Rectal smooth muscle tissue (tissue), 1 donor: ENCODE data around the gene LAD1.

Experiments used
- H3K27ac ChIP-seq: one replicate; pipeline ENCODE4 v1.7.0; 2013; ENCODE audit warnings: low read depth, low read length, inconsistent platforms
- H3K27me3 ChIP-seq: one replicate; pipeline ENCODE4 v1.7.0; 2013; ENCODE audit warnings: low read length; ENCODE audit not compliant: control insufficient read depth, insufficient read depth
- H3K36me3 ChIP-seq: one replicate; pipeline ENCODE4 v1.7.0; 2013; ENCODE audit warnings: low read length; ENCODE audit not compliant: control insufficient read depth, insufficient read depth
- H3K4me1 ChIP-seq: one replicate; pipeline ENCODE4 v1.7.0; 2013; ENCODE audit warnings: low read length; ENCODE audit not compliant: control insufficient read depth, insufficient read depth
- H3K4me3 ChIP-seq: one replicate; pipeline ENCODE4 v1.7.0; 2013; ENCODE audit warnings: low read length
- H3K9ac ChIP-seq: one replicate; pipeline ENCODE4 v1.7.0; 2013; ENCODE audit warnings: low read length

The LAD1 gene

DNA sequence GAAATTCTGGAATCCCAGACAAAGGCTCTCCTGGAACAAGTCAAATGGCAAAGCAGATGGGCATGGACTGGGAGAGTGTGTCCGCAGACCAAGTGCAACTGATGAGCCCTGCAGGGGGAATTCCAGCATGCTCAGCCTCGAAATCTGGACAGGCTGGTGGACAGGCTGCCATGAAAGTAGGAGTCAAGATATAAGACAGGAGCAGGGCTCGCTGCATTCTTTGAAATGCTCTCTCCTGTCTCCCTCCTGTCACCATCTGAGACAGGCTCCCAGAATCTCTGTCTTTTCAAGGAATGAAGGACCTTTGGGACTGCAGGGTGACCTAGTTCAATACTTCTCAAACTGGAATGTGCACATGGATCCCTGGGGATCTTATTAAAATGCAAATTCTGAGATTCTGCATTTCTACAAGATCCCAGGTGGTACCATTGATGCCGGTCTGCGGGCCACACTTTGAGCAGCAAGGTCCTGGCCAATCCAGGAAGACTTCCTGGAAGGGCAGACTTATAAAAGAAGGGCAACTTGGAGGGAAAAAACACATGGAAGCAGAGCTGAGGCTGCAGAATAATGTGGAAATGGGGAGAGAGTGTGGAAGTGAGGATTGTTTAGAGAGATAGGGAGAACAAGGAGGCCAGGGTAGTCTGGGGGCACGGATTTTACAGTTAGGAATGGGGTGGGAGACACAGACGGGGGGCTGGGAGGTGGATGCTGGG is 51.5 kb downstream of the LAD1 start:
- no peaks in the 10 kb centered on the region for H3K27me3 ChIP-seq
- H3K4me3 ChIP-seq = no peak overlapping the region
- H3K9ac ChIP-seq = no peak overlapping the region
- H3K27ac ChIP-seq = no peak overlapping the region
- no peaks in the 10 kb centered on the region for H3K4me1 ChIP-seq
- no peaks in the 10 kb centered on the region for H3K36me3 ChIP-seq

DNA sequence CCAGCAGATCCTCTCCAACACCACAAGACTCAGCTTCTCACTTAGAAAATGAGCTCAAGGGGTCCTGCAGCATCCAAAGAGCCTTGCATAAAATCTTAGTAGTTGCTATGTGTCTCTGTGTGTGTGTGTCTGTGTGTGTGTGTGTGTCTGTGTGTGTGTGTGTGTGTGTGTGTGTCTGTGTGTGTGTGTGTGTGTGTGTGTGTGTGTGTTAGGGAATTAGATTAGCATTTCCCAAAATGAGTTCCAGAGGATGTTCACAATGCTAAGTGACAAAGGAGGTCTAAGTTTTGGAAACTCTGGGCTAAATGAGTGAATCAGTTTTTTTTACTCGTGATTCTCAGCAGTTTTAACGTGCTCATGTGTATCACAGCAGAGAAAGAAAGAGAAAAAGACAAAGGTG is 52.1 kb downstream of the LAD1 start:
- H3K27ac ChIP-seq = no peak overlapping the region
- no peaks in the 10 kb centered on the region for H3K27me3 ChIP-seq
- H3K36me3 ChIP-seq = no peaks in the 10 kb centered on the region
- H3K9ac ChIP-seq = no peak overlapping the region
- H3K4me3 ChIP-seq = no peak overlapping the region
- H3K4me1 ChIP-seq = no peaks in the 10 kb centered on the region

DNA sequence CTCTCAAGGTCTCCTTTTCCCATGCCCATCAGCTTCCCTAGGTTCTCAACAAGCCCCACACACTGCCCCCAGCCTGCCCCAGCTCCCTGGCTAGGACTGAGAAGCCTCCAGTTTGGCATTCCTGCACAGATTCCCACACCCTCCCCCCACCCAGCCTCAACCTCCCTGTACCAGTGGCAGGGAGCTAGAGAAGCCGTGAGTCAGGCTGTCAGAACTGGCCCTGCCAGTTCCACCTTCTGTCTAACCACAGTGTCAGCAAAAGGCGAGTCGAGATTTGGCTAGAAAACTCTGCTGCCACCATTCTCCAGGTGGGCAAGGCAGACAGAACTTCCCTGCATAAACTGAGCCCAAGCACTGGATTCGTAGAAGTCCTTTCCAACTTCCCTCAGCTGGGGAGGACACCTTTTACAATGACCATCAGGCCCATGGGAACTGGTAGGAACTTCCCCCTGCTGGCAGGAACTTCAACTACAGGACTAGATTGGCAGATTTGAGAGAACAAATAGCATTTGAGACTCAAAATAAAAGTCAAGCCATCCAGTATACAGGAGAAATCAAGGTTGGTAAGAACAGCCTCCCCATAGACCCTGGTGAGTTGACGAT is 52.7 kb downstream of the LAD1 start:
- Histone ChIP-seq H3K27ac (no peak overlapping the region), H3K4me3 (no peak overlapping the region), H3K9ac (no peak overlapping the region), H3K36me3 (no peaks in the 10 kb centered on the region), H3K4me1 (no peaks in the 10 kb centered on the region), H3K27me3 (no peaks in the 10 kb centered on the region)

DNA sequence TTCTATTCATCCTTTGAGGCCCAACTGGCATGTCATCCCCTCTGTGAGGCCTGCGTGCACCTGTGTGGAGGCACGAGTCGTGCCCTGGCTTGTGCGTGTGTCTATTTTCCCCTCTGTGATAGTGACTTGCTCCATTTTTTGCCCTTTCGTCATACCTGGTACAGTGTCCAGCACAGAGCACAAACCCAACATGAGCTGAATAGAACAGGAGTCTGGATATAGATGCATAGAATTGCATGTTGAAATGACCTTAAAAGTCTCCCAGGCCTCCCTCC is 54.1 kb downstream of the LAD1 start:
- Histone ChIP-seq H3K27ac (no peak overlapping the region), H3K27me3 (no peaks in the 10 kb centered on the region), H3K4me1 (no peaks in the 10 kb centered on the region), H3K9ac (no peak overlapping the region), H3K4me3 (no peak overlapping the region), H3K36me3 (no peaks in the 10 kb centered on the region)

DNA sequence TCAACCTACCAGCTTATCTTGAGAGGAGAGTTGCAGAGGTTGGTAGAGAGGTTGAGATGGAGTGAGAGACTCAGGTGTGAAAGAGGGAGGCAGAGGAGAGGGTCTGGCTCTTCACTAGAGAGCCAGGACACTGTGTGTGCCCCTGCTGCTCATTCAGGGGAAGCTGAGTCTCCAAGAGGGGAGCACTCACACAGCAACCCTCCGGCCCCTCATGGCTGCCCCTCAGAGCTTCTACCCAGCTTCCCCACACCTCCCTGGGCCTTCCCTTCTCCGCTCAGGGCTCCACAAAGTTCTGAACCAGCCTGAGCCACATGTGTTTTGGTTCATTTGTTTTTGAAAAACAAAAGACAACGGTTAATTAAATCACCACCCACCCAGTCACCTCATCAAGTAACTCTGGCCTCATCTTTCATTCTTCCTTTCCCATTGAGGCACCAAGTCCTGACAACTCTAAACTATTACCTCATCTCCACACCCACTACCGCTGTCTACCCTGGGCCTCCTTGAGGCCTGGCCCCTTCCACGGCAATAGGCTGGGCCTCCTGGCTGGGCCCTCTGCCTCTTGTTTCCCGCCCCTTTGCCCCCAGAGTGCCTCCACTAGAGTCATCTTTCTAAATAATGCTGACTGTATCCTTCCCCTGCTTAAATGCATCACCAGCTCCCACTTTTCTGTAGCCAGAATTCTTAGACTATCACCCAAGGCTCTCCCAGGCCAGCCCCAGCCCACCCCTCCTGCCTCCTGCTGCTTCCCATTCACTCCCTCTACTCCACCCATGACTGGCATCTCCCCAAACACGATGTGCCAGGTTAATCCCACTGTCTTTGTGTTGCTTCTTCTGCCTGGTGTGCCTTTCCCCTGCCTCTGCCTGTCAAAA is 54.7 kb downstream of the LAD1 start:
- Histone ChIP-seq H3K27ac (no peak overlapping the region), H3K27me3 (no peaks in the 10 kb centered on the region), H3K9ac (no peak overlapping the region), H3K36me3 (no peaks in the 10 kb centered on the region), H3K4me1 (no peaks in the 10 kb centered on the region), H3K4me3 (no peak overlapping the region)

DNA sequence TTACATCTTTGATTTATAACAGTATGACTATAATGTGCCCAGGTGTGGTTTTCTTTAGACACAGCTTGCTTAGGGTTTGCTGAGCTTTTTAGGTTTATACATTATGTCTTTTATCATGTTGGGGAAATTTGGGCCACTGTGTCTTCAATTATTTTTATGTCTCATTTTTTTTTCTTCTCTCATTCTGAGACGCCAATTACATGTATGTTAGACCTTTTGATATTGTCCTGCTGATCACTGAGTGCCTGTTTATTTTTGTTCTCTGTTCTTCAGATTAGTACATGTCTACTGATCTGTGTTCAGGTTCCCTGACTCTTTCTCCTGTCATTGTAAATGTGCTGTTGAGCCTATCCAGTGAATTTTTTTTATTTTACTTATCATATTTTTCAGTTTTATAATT is 57.7 kb downstream of the LAD1 start:
- Histone ChIP-seq H3K36me3 (no peaks in the 10 kb centered on the region), H3K27ac (no peak overlapping the region), H3K9ac (no peak overlapping the region), H3K27me3 (no peaks in the 10 kb centered on the region), H3K4me1 (no peaks in the 10 kb centered on the region), H3K4me3 (no peak overlapping the region)

DNA sequence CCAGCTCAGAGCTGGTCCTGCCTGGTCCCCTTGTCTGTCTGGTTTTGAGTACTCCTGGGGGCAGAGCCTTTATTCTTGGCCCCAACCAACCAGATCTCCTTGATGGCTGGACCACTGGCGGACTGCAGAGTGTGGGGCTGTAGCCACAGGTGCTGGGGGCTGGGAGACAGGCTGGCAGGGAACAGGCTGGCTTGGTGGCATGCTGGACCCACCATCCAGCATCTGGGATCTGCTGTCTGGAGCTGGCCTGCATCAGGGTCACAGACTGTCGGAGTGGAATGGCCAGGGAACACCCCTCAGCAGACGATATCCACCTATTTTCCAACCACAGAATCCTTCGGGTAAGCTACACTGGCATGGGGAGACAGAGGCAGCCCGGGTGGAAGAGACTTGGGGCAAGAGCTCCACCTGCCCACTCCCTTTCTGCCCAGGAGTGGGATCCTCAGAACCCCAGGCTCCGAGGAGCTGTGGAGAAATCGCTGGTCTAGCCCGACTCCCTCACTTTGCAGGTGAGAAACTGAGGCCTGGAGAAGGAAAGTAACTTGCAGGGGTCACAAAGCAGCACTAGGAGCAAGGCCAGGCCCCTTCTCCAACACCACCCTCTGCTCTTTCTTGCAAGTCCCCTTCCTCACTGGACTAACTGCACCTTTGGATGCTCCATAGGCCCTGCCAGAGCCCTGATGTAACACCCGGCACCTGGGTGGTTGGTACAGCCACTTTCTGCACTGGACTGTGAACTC is 62.2 kb downstream of the LAD1 start:
- no peaks in the 10 kb centered on the region for H3K27me3 ChIP-seq
- no peaks in the 10 kb centered on the region for H3K36me3 ChIP-seq
- no peaks in the 10 kb centered on the region for H3K4me1 ChIP-seq
- no peak overlapping the region for H3K4me3 ChIP-seq
- H3K9ac ChIP-seq = no peak overlapping the region
- H3K27ac ChIP-seq = no peak overlapping the region

DNA sequence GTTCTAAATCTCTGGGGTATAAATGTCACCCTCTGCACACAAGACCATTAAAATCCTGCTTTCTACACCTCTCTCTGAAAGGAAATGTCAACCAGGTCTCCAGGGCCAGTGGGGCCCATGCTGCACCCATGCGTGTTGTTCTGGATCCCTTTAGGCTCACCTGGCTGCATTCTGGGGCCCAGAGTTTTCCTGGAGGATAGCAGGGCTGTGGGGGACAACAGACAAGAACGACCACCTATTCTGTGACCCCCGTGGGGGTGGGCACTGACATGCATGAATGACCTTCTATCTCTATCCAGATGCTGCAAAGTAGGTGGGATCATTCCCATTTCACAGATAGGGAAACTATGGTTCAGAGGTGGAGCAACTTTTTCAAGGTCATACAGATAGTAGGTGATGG is 63.2 kb downstream of the LAD1 start:
- H3K4me1 ChIP-seq = no peaks in the 10 kb centered on the region

DNA sequence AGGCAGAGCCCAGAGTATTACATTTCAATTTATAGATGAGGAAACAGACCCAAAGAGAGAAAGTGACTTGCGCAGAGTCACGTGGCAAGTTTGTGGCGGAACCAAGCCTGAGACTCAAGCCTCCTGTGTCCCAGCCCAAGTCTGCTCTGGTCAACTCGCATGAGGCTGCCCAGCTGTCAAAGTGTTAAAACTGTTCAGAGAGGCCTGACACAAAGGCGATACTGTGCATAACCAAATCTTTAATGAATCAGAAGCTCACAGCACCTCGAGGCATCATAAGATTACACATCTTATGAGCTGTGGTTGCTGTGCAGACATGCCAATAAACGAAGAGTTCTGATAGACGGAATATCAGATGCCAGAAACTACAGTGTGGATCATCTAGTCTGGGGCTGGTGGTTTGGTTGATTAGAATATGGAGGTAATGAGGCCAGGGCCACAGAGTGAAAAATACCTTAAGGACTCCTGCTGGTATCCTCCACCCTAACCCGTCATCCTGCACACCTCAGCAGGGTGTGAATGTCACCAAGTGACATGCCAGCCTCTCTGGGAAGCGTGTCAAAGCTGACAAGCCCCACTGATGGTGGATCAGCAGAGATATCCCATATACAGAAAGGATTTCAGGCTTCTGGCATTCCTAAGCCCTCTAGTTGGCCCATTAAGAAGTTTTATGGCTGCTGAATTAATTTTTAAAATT is 63.8 kb downstream of the LAD1 start:
- Histone ChIP-seq H3K4me3 (no peak overlapping the region), H3K4me1 (no peaks in the 10 kb centered on the region), H3K9ac (no peak overlapping the region), H3K36me3 (no peaks in the 10 kb centered on the region), H3K27ac (no peak overlapping the region), H3K27me3 (no peaks in the 10 kb centered on the region)

More for the DNA sequence above, 63.2 kb downstream of the LAD1 start:
- Histone ChIP-seq H3K27me3 (no peaks in the 10 kb centered on the region), H3K4me3 (no peak overlapping the region), H3K36me3 (no peaks in the 10 kb centered on the region), H3K9ac (no peak overlapping the region), H3K27ac (no peak overlapping the region)

DNA sequence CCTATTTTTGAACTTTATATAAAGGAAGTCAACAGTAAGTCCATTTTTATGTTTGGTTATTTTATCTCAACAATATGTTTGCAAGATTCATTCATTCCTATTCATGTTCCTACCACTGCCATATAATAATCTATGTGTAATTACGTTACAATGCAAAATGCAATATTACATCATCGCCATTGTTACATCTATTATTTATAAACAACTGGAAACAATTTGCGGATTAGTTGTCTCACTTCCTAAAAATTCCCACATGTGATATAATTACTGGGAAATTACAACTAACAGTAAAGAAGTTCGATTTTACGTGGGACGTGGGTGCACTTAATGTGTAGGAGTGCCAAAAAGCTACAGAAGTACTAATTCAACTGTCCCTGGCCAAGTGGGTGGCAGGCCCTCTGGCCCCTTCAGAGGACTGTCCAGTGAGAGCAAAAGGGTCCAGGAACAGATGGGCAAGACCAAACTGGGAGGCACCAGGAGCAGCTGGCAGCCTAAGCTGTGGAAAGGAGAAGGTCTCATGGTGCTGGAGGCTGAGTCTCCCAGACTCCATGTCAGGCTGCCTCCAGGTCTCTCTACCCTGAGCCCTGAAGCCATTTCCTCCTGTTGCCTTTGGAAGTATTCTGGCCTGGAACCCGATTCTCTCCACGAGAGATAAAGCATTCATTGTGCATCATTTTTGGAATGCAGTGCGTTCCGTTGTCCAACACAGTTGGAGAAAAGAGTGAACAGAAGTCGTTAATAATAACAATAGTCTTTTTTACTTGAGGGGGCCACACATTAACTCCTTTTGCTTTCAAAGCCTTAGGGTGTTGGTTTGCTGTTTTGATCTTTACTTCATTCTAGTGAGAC is 64.6 kb downstream of the LAD1 start:
- H3K9ac ChIP-seq = no peak overlapping the region
- no peak overlapping the region for H3K27ac ChIP-seq
- no peak overlapping the region for H3K4me3 ChIP-seq
- no peaks in the 10 kb centered on the region for H3K27me3 ChIP-seq
- no peaks in the 10 kb centered on the region for H3K36me3 ChIP-seq
- no peaks in the 10 kb centered on the region for H3K4me1 ChIP-seq

DNA sequence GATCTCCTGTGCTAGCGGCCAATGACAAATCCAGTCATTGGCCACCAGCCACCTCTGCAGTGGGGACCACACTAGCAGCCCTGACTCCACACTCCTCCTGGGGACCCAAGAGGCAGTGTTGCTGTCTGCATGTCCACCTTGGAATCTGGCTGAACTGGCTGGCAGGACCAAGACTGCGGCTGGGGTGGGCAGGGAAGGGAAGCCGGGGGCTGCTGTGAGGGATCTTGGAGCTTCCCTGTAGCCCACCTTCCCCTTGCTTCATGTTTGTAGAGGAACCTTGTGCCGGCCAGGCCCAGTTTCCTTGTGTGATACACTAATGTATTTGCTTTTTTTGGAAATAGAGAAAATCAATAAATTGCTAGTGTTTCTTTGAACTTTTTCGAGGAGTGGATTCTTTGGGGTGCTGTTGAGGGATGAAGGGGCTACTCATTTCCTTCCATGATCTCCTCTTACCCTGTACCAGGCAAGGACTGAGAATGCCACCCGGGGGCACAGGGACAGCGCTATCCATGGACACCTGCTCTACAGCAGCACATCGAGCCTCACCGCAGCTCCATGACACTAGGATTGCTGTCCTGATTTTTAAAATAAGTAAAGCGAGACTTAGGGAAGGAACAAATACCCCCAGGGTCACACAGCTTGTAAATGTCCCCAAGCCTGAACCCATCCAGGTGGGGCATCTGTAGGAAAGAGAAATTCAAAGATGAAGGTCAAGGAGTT is 66.3 kb downstream of the LAD1 start:
- no peaks in the 10 kb centered on the region for H3K36me3 ChIP-seq
- H3K4me3 ChIP-seq = no peak overlapping the region
- no peak overlapping the region for H3K9ac ChIP-seq
- H3K27ac ChIP-seq = no peak overlapping the region
- H3K4me1 ChIP-seq = no peaks in the 10 kb centered on the region
- H3K27me3 ChIP-seq = no peaks in the 10 kb centered on the region
